HepG2 (cell line): ENCODE measurements around the gene MCF2L. TPM values are rescaled to one million over a fixed set of nuclear protein-coding genes. Genes with fewer than 3 reads are reported as not detected.

Source experiments
- AFF4 ChIP-seq: sonication (generic); formaldehyde crosslinking; IDR thresholded peaks from 2 replicates; pipeline ENCODE4 v1.4.0; 2020; ENCODE audit warnings: missing genetic modification reagents
- CREBL2 ChIP-seq: sonication (generic); formaldehyde crosslinking; IDR thresholded peaks from 2 replicates; pipeline ENCODE4 v1.8.1; 2023; ENCODE audit warnings: missing genetic modification reagents, mild to moderate bottlenecking, borderline replicate concordance
- DR1 ChIP-seq: sonication (generic); formaldehyde crosslinking; IDR thresholded peaks from 2 replicates; pipeline ENCODE4 v1.8.0; 2021; ENCODE audit warnings: mild to moderate bottlenecking, missing genetic modification reagents, inconsistent platforms
- IKZF5 ChIP-seq: IDR thresholded peaks from 2 replicates; pipeline ENCODE4 v1.6.1; 2018; ENCODE audit warnings: missing genetic modification reagents, mild to moderate bottlenecking, missing compliant biosample characterization
- KLF13 ChIP-seq: sonication (generic); formaldehyde crosslinking; IDR thresholded peaks from 2 replicates; pipeline ENCODE4 v1.4.0; 2020; ENCODE audit warnings: mild to moderate bottlenecking, missing genetic modification reagents
- NR2C2 ChIP-seq: sonication (generic); formaldehyde crosslinking; IDR thresholded peaks from 2 replicates; pipeline ENCODE4 v1.4.0; 2020; ENCODE audit warnings: missing genetic modification reagents, mild to moderate bottlenecking, moderate library complexity, borderline replicate concordance
- SAP130 ChIP-seq: IDR thresholded peaks from 2 replicates; pipeline ENCODE4 v1.6.1; 2016; ENCODE audit warnings: low read depth
- SP2 ChIP-seq: sonication (generic); formaldehyde crosslinking; IDR thresholded peaks from 2 replicates; pipeline ENCODE4 v1.5.1; 2020; ENCODE audit warnings: mild to moderate bottlenecking, missing genetic modification reagents
- TCF7L2 ChIP-seq: IDR thresholded peaks from 2 replicates; pipeline ENCODE4 v1.6.1; 2011; ENCODE audit warnings: mild to moderate bottlenecking, low read depth, low read length, moderate library complexity
- THAP9 ChIP-seq: sonication (generic); formaldehyde crosslinking; IDR thresholded peaks from 2 replicates; pipeline ENCODE4; 2020; ENCODE audit warnings: missing genetic modification reagents, mild to moderate bottlenecking, borderline replicate concordance
- ZNF10 ChIP-seq: sonication (generic); formaldehyde crosslinking; IDR thresholded peaks from 2 replicates; pipeline ENCODE4 v1.4.0; 2020; ENCODE audit warnings: mild to moderate bottlenecking, low read depth, missing genetic modification reagents, borderline replicate concordance
- ZNF235 ChIP-seq: sonication (generic); formaldehyde crosslinking; IDR thresholded peaks from 2 replicates; pipeline ENCODE4 v1.8.1; 2023; ENCODE audit warnings: mild to moderate bottlenecking, missing genetic modification reagents, borderline replicate concordance
- ZNF362 ChIP-seq: sonication (generic); formaldehyde crosslinking; IDR thresholded peaks from 2 replicates; pipeline ENCODE4 v1.4.0; 2020; ENCODE audit warnings: missing genetic modification reagents, mild to moderate bottlenecking, borderline replicate concordance
- ZNF781 ChIP-seq: sonication (generic); formaldehyde crosslinking; IDR thresholded peaks from 2 replicates; pipeline ENCODE4 v1.5.1; 2020; ENCODE audit warnings: borderline replicate concordance, mild to moderate bottlenecking, missing genetic modification reagents; ENCODE audit errors: not compliant biosample characterization
- ZNF782 ChIP-seq: sonication (generic); formaldehyde crosslinking; IDR thresholded peaks from 2 replicates; pipeline ENCODE4 v1.4.0; 2020; ENCODE audit warnings: missing genetic modification reagents, mild to moderate bottlenecking, borderline replicate concordance
- polyA plus RNA-seq, 8 experiments: library from polyadenylated mRNA; depleted of rRNA in 3 of 8; stranded (reverse) in 7 of 8; unstranded in 1 of 8; fragments of >200 nt; fragmentation: Illumina TruSeq in 4 of 8; extraction: Trizol in 4 of 8; gene quantifications; 2 replicates each; pipeline versions ENCODE4 v1.2.1 to v1.2.3, GENCODE V29; 2011 to 2016; ENCODE audit warnings: low read depth in 4 of 8, missing spikeins in 1 of 8, mixed read lengths in 1 of 8; ENCODE audit not compliant: insufficient read depth in 1 of 8
- total RNA-seq, 5 experiments: library from RNA; depleted of rRNA; stranded (reverse); fragments of >200 nt; fragmentation: Illumina TruSeq; extraction: Trizol; gene quantifications; 2 replicates each; pipeline ENCODE4 v1.2.3, GENCODE V29; 2016; ENCODE audit warnings: low read depth in 1 of 5

The MCF2L gene
- total and polyA plus RNA-seq, 2 of the 13 experiments (the other 11 are each of a cell fraction or from before 2014, with no cell fraction given): 19.4 to 28.4 TPM

- TF ChIP-seq CREBL2 (CRISPR knock-in tag) (no peak), ZNF781 (CRISPR knock-in tag) (peak; percentile 82), ZNF235 (CRISPR knock-in tag) (no peak), IKZF5 (CRISPR knock-in tag) (peak; percentile 96), AFF4 (CRISPR knock-in tag) (no peak), TCF7L2 (peak; percentile 67; the same call in 1 of the 2 replicates), DR1 (CRISPR knock-in tag) (no peak), SP2 (CRISPR knock-in tag) (no peak), THAP9 (peak; percentile 52; the same call in 1 of the 2 replicates), ZNF362 (CRISPR knock-in tag) (peak; percentile 62; the same call in 1 of the 2 replicates), NR2C2 (CRISPR knock-in tag) (peak; percentile 39; the same call in 1 of the 2 replicates), KLF13 (CRISPR knock-in tag) (no peak), ZNF10 (CRISPR knock-in tag) (no peak), SAP130 (CRISPR knock-in tag) (peak; percentile 95), ZNF782 (CRISPR knock-in tag) (no peak)
Observed at GRCh38 chr13:113138792-113139551, 170.0 kb downstream of the MCF2L start (continued).
